Thyroid gland (tissue), 4 donors: ENCODE results near the gene PDZK1IP1. TPM values are rescaled to one million over a fixed set of nuclear protein-coding genes. Genes with fewer than 3 reads are reported as not detected.

Source experiments
- DNase-seq, 2 donors: peaks; one replicate each; pipeline ENCODE4 v3.0.0-alpha.2; 2019
- H3K27ac ChIP-seq, 3 donors: fragments of 200-600 bp; sonication (generic); 1 replicate in 2 of 3; 2 replicates in 1 of 3; pipeline ENCODE4 v1.5.1; 2016 to 2019; ENCODE audit warnings: mild to moderate bottlenecking in 1 of 3, moderate library complexity in 1 of 3
- H3K27me3 ChIP-seq: fragments of 200-600 bp; sonication (generic); one replicate; pipeline ENCODE4 v1.5.1; 2019
- H3K36me3 ChIP-seq, 2 donors: fragments of 200-600 bp; sonication (generic); one replicate each; pipeline ENCODE4 v1.5.1; 2016 to 2019
- H3K4me1 ChIP-seq, 2 donors: fragments of 200-600 bp; sonication (generic); one replicate each; pipeline ENCODE4 v1.5.1; 2017 to 2019
- H3K4me3 ChIP-seq, 3 donors: fragments of 200-600 bp; sonication (generic); replicated peaks in 1 of 3; 1 replicate in 2 of 3; 2 replicates in 1 of 3; pipeline ENCODE4 v1.5.1; 2016; ENCODE audit warnings: mild to moderate bottlenecking in 1 of 3
- H3K9me3 ChIP-seq: fragments of 200-600 bp; sonication (generic); one replicate; pipeline ENCODE4 v1.5.1; 2017
- POLR2A ChIP-seq, 2 donors: fragments of 450-650 bp; IDR thresholded peaks; one replicate each; pipeline ENCODE4 v1.6.1; 2017; ENCODE audit warnings: antibody characterized with exemption in 2 of 2, mild to moderate bottlenecking in 2 of 2, moderate library complexity in 1 of 2
- WGBS, 2 donors: methylation state at CpG; one replicate each; pipeline ENCODE4 v1.1.5; 2017; 5-methylcytosine and 5-hydroxymethylcytosine counted together
- intact Hi-C: fragments of 100-400 bp; cut with DNase I; formaldehyde crosslinking; loops from one replicate; pipeline ENCODE4 v1.15.1; 2023
- total RNA-seq, 4 donors: library from RNA; depleted of rRNA; stranded (reverse); fragments of >200 nt; gene quantifications; one replicate each; pipeline ENCODE4 v1.2.3, GENCODE V29; 2016
- TF ChIP-seq, protein P1 (sequence below), 6 experiments: fragments of 200-600 bp in 3 of 6; fragments of 450-650 bp in 3 of 6; sonication (generic) in 3 of 6; IDR thresholded peaks; one replicate each; pipeline ENCODE4 v1.5.1; 2016 to 2019; ENCODE audit warnings: antibody characterized with exemption in 6 of 6, mild to moderate bottlenecking in 2 of 6, inconsistent platforms in 1 of 6, moderate library complexity in 1 of 6

The PDZK1IP1 gene
- total RNA-seq, 4 donors from 2014 or later: 0.83 to 3.0 TPM; not detected in 2

DNA sequence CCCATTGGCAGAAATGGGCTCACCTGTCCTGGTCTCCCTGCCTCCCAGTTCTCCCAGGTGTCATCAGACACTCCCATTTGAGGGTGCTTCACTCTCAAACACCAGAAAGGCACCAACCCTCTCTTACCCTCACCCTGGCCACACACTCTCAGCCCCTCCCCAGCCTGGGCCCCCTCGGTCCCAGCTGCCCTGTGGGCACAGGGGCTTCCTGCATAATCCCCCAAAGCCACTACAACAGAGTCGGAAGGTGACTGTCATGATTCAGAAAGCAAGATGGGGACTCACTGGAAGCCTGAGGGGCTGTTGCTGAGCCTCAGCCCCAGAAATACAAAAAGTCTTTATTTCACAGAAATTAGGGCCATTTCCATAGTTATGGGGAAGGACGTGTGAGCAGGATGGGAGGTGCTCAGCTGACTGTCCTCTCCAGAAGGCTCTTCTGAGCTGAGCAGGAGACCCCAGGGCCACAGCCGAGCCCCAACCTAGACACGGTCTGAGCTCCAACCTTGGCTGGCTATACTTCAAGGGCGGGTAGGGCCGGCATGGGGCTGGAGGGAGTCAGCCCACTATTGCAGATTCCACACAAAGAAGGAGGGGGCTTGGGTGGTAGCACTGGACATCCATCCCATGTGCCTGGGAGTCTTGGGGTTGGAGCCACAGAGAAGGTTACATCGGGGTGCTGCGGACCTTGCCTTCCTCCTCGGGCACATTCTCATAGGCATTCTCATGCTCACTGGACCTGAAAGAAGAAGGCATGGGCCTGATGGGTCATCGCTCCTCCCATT lies 6.3 kb downstream of the PDZK1IP1 start:
- Histone ChIP-seq H3K4me1 (peaks cover 12 to 14% of the 10 kb centered on the region in 2 donors), H3K27me3 (no peaks in the 10 kb centered on the region), H3K27ac (no peak overlapping the region), H3K9me3 (no peaks in the 10 kb centered on the region), H3K4me3 (no peak overlapping the region), H3K36me3 (no peaks in the 10 kb centered on the region)
- DNase-seq: no peak
- 48 to 54% methylated on average over 9 to 11 of the region's 11 CpGs for WGBS, 2 donors
- intact Hi-C loops: loop anchor here (10.0 kb wide), 3 partner anchors 151 to 531 kb away; partner anchors contain the start of genes CMPK1 and FOXD2
- TF ChIP-seq, protein P1, sequence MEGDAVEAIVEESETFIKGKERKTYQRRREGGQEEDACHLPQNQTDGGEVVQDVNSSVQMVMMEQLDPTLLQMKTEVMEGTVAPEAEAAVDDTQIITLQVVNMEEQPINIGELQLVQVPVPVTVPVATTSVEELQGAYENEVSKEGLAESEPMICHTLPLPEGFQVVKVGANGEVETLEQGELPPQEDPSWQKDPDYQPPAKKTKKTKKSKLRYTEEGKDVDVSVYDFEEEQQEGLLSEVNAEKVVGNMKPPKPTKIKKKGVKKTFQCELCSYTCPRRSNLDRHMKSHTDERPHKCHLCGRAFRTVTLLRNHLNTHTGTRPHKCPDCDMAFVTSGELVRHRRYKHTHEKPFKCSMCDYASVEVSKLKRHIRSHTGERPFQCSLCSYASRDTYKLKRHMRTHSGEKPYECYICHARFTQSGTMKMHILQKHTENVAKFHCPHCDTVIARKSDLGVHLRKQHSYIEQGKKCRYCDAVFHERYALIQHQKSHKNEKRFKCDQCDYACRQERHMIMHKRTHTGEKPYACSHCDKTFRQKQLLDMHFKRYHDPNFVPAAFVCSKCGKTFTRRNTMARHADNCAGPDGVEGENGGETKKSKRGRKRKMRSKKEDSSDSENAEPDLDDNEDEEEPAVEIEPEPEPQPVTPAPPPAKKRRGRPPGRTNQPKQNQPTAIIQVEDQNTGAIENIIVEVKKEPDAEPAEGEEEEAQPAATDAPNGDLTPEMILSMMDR (IDR thresholded peaks at IDR 0.05): no peak
- no peak for TF ChIP-seq POLR2A (IDR thresholded peaks at IDR 0.05)

DNA sequence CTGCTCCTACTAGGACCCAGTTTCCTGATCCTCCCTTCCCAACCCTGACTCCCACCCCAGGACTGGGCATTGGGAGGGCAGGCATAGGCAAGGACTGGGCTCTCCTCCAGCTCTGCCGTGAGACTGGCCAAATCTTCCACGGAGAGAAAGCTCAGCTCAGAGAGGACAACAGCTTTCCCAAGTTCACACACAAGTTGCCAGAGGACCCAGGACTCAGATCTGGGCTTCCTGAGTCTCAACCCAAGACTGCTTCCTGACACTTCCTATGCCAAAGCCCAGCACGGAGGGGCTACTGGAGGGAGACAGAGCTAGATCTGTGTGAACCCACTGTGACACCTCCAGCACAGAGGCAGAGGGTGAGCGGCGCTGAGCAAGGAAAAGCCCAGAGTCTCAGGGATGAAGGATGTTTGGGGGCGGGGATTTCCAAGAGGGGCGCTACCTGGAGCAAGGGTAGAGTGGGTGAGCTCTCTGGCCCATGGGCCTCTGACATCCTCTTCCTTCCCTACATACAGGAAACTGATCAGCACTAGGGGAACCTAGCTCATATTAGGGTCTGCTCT lies 7.1 kb downstream of the PDZK1IP1 start:
- no peak overlapping the region for H3K4me3 ChIP-seq
- no peaks in the 10 kb centered on the region for H3K36me3 ChIP-seq
- intact Hi-C loops: loop anchor here (10.0 kb wide), 3 partner anchors 152 to 532 kb away; partner anchors contain the start of genes CMPK1 and FOXD2
- peaks cover 12 to 14% of the 10 kb centered on the region in 2 donors for H3K4me1 ChIP-seq
- H3K27me3 ChIP-seq: no peaks in the 10 kb centered on the region
- WGBS, 2 donors: 59 to 65% methylated on average over 7 of the region's 7 CpGs
- no peak for DNase-seq
- TF ChIP-seq, protein P1 (IDR thresholded peaks at IDR 0.05): no peak
- no peak for TF ChIP-seq POLR2A (IDR thresholded peaks at IDR 0.05)
- no peak overlapping the region for H3K27ac ChIP-seq
- H3K9me3 ChIP-seq: no peaks in the 10 kb centered on the region

DNA sequence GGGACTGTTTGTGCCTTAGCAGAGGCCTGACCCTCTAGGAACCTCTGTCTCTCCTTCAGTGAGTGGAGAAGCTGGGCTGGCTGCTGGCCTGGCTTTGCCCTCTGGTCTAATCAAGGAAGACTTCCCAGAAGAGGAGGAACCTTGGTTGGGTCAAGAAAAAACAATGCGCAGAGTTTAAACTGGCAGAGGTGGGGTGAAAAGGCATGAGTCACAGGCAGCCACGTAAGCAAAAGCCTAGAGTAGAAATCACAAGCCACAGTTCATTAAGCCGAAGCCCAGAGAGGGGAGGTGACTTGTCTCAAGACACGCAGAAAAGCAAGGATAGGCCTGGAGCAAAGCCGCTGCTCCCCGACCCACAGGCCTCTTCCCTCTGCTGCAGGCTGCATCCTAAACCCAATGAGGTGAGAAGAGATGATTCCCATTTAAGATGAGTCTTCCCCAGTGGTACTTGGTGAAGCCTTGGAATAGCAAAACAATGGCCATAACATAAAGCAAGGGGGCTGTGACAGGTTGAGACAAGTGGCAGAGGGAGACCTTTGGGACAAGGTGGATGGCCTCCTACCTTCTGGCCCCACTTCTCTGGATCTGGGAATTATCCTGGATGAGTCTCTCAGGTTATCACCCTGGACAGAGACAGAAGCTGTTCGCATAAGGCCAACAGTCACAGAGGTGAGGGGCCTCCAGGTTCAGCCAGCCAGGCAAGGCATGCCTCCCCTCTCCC lies 7.7 kb downstream of the PDZK1IP1 start:
- TF ChIP-seq POLR2A (IDR thresholded peaks at IDR 0.05): no peak
- TF ChIP-seq, protein P1 (IDR thresholded peaks at IDR 0.05): no peak
- Histone ChIP-seq H3K4me1 (peaks cover 12 to 14% of the 10 kb centered on the region in 2 donors), H3K27me3 (no peaks in the 10 kb centered on the region), H3K27ac (no peak overlapping the region), H3K36me3 (no peaks in the 10 kb centered on the region), H3K4me3 (no peak overlapping the region), H3K9me3 (no peaks in the 10 kb centered on the region)
- intact Hi-C loops: loop anchor here (10.0 kb wide), 3 partner anchors 153 to 533 kb away; partner anchors contain the start of genes CMPK1 and FOXD2
- WGBS, 2 donors: 70 to 81% methylated on average over 7 of the region's 7 CpGs
- no peak for DNase-seq

DNA sequence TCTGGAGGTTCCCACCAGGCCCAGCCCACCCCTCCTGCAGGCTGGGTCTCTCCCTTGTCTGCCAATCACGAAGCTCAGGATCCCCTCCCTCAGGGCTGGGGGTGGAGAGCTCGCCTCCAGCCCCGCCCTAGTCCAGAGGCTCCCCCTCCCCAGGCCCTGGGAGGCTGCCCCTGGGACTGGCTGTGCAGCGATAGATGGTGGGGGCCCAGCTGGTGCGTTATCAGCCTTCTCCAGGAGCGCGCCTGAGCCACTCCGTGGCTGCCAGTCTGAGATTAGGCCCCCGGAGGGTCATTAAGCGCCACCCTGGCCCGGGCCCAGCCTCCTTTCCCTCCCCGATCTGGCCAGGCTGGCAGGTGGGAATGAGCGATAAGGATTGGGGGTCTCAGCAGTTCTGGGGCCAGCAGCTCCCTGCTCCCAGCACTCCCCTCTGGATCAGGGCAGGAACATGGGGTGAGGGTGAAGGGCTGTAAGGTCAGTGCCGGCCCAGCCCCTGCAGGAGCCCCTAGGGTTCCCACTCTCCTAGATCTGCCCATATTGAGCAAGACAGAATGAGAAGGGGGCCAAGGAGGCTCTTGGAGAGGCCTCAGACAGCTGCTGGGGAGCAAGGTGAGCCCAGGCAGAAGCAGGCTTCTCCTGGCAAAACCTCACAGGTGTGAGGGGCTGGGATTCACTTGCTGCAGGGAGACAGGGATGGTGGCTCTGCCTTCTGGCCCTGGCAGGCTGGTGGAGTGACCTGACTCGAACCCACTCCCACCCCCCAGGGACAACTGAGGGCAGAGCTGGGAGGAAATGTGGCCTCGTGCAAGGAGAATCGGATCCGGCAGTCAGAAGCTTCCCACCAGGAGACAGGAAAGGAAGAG lies 8.5 kb downstream of the PDZK1IP1 start:
- TF ChIP-seq, protein P1 (IDR thresholded peaks at IDR 0.05): no peak
- no peak for TF ChIP-seq POLR2A (IDR thresholded peaks at IDR 0.05)
- H3K9me3 ChIP-seq: no peaks in the 10 kb centered on the region
- no peak overlapping the region for H3K4me3 ChIP-seq
- H3K27me3 ChIP-seq: no peaks in the 10 kb centered on the region
- WGBS, 2 donors: 57 to 65% methylated on average over 9 to 11 of the region's 18 CpGs
- peaks cover 12 to 14% of the 10 kb centered on the region in 2 donors for H3K4me1 ChIP-seq
- intact Hi-C loops: loop anchor here (10.0 kb wide), 3 partner anchors 153 to 533 kb away; partner anchors contain the start of genes CMPK1 and FOXD2
- H3K36me3 ChIP-seq: no peaks in the 10 kb centered on the region
- no peak overlapping the region for H3K27ac ChIP-seq
- DNase-seq: no peak
